ENCODE data around the gene TEAD4.

DNA sequence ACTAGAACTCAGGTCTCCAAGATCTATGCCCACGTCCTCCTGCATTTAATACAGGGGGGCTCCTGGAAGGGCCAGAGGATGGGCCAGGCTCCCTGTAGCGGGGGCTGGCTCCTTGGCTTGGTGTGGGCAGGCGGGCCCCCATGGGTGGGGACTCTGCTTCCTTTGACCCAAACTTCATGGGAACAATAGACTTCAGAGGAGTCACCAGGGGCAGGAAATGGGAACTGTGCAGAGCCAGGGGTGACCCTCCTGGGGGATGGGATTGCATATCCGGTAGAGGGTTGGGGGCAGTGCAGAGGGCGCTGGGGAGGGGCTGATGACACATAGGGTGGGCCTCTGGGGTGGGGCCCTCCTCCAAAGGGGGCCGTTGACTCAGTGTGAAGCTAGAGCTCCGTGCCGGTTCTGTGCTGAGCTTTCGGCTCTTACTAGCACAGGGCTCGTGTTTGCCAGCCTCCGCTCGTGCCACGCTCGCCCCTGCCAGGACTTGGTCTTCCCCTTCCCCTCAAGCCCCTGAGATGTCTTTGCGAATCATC, 4.6 kb downstream of the TEAD4 start:
- no peak for TF ChIP-seq CTCF (IDR thresholded peaks at IDR 0.05; ENCODE audit: insufficient read depth, low read length, poor library complexity, severe bottlenecking)
- no peak for TF ChIP-seq EZH2phosphoT487 (conservative IDR thresholded peaks at IDR 0.05; ENCODE audit: low read length)
